ENCODE measurements around the gene TRMT61A.

The TRMT61A gene

GRCh38 chr14:103540821-103541708, 12.1 kb downstream of the TRMT61A start:
- DNase-seq (ENCODE audit: insufficient read length) (peak; percentile 25), FAIRE-seq (no peak)
- TF ChIP-seq POLR2A (IDR thresholded peaks at IDR 0.05; ENCODE audit: low read depth, low read length) (no peak), TAF1 (IDR thresholded peaks at IDR 0.05; ENCODE audit: borderline replicate concordance, low read depth, low read length) (no peak), POLR2AphosphoS5 (IDR thresholded peaks at IDR 0.05; ENCODE audit: low read depth, low read length) (no peak)

- no peak for DNase-seq (ENCODE audit: insufficient read length)
- FAIRE-seq, result no peak
- TF ChIP-seq POLR2AphosphoS5 (IDR thresholded peaks at IDR 0.05; ENCODE audit: low read depth, low read length) (no peak), POLR2A (IDR thresholded peaks at IDR 0.05; ENCODE audit: low read depth, low read length) (no peak), TAF1 (IDR thresholded peaks at IDR 0.05; ENCODE audit: borderline replicate concordance, low read depth, low read length) (no peak)
Measured at GRCh38 chr14:103541709-103542604, 13.0 kb downstream of the TRMT61A start.

GRCh38 chr14:103542605-103543088, 13.7 kb downstream of the TRMT61A start:
- TF ChIP-seq POLR2A (IDR thresholded peaks at IDR 0.05; ENCODE audit: low read depth, low read length), result no peak
- no peak for TF ChIP-seq POLR2AphosphoS5 (IDR thresholded peaks at IDR 0.05; ENCODE audit: low read depth, low read length)
- TF ChIP-seq TAF1 (IDR thresholded peaks at IDR 0.05; ENCODE audit: borderline replicate concordance, low read depth, low read length), result no peak
- DNase-seq (ENCODE audit: insufficient read length), result no peak
- no peak for FAIRE-seq

GRCh38 chr14:103543140-103543539, 14.1 kb downstream of the TRMT61A start:
- DNase-seq (ENCODE audit: insufficient read length) (no peak), FAIRE-seq (no peak)
- TF ChIP-seq POLR2A (IDR thresholded peaks at IDR 0.05; ENCODE audit: low read depth, low read length) (no peak), POLR2AphosphoS5 (IDR thresholded peaks at IDR 0.05; ENCODE audit: low read depth, low read length) (no peak), TAF1 (IDR thresholded peaks at IDR 0.05; ENCODE audit: borderline replicate concordance, low read depth, low read length) (no peak)

- TF ChIP-seq POLR2AphosphoS5 (IDR thresholded peaks at IDR 0.05; ENCODE audit: low read depth, low read length) (no peak), TAF1 (IDR thresholded peaks at IDR 0.05; ENCODE audit: borderline replicate concordance, low read depth, low read length) (no peak), POLR2A (IDR thresholded peaks at IDR 0.05; ENCODE audit: low read depth, low read length) (no peak)
- FAIRE-seq (no peak), DNase-seq (ENCODE audit: insufficient read length) (no peak)
Measured at GRCh38 chr14:103543721-103544387, 14.9 kb downstream of the TRMT61A start.

GRCh38 chr14:103544388-103545218, 15.6 kb downstream of the TRMT61A start:
- DNase-seq (ENCODE audit: insufficient read length), result no peak
- no peak for FAIRE-seq
- no peak for TF ChIP-seq POLR2AphosphoS5 (IDR thresholded peaks at IDR 0.05; ENCODE audit: low read depth, low read length)
- TF ChIP-seq TAF1 (IDR thresholded peaks at IDR 0.05; ENCODE audit: borderline replicate concordance, low read depth, low read length), result no peak
- TF ChIP-seq POLR2A (IDR thresholded peaks at IDR 0.05; ENCODE audit: low read depth, low read length), result no peak

- peak; percentile 29 for DNase-seq (ENCODE audit: insufficient read length)
- TF ChIP-seq TAF1 (IDR thresholded peaks at IDR 0.05; ENCODE audit: borderline replicate concordance, low read depth, low read length) (no peak), POLR2AphosphoS5 (IDR thresholded peaks at IDR 0.05; ENCODE audit: low read depth, low read length) (no peak), POLR2A (IDR thresholded peaks at IDR 0.05; ENCODE audit: low read depth, low read length) (no peak)
Measured at GRCh38 chr14:103545219-103545914, 16.4 kb downstream of the TRMT61A start.

GRCh38 chr14:103545915-103546651, 17.1 kb downstream of the TRMT61A start:
- DNase-seq (ENCODE audit: insufficient read length), result peak; percentile 25
- TF ChIP-seq TAF1 (IDR thresholded peaks at IDR 0.05; ENCODE audit: borderline replicate concordance, low read depth, low read length) (no peak), POLR2AphosphoS5 (IDR thresholded peaks at IDR 0.05; ENCODE audit: low read depth, low read length) (no peak), POLR2A (IDR thresholded peaks at IDR 0.05; ENCODE audit: low read depth, low read length) (no peak)
- FAIRE-seq, result no peak

More at GRCh38 chr14:103545219-103545914, 16.4 kb downstream of the TRMT61A start:
- no peak for FAIRE-seq

Data from GM12892 (cell line).